ENCODE measurements around the gene MANBA. TPM values are rescaled to one million over a fixed set of nuclear protein-coding genes. Genes with fewer than 3 reads are reported as not detected.

Gene MANBA
- total RNA-seq = 10 to 100 TPM; 15.7 to 56.4 (median 29.7) TPM
- 10 to 100 TPM; 16.4 to 26.0 TPM for polyA plus RNA-seq
- total RNA-seq = 31.0 reads per million, percentile 60 among the genes with 10 or more reads in this experiment

DNA sequence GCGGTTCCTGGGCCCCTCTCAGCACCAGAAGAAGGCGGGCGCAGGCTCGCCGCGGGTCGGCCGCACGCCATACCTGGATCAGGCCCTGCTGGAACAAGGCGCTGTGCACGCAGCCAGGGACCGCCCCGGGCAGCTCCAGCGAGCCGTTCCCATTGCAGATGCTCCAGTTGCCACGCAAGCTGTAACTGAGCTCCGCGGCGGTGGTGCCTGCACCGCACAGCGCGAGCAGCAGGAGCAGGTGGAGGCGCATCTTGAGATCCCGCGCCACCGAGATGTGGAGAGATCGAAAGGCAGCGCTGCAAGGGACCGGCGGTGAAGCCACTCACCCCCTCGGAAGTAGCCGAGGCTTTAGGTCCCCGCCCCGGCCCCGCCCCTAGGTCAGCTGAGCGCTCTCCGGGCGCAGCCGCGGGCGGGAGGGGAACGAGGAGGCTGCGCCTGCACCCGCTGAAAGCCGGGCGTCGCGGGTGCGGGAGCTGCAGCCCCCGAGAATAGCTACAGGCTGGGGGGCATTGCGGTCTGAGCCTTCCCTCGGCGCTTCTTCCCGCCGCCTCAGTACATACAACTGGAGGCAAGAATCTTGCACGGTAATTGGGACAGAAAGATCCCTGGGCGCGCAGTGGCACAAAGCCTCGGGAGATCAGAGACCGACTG lies at the start of gene MANBA:
MANBA (minus strand) TSS at position 324 of the 651 bp plus-strand sequence; CDS start at position 250, 74 bp downstream.
- Histone ChIP-seq H3K36me3 (ENCODE audit: control insufficient read depth in 2 of 3, insufficient read depth in 3 of 3, low read length in 3 of 3) (no peaks in the 10 kb centered on the region), H3K27me3 (ENCODE audit: control insufficient read depth in 2 of 2, insufficient read depth in 2 of 2, low read length in 2 of 2) (no peaks in the 10 kb centered on the region), H3K4me1 (ENCODE audit: control insufficient read depth in 2 of 2, insufficient read depth in 2 of 2, low read length in 2 of 2) (peaks cover 4 to 16% of the 10 kb centered on the region in 2 donors), H3K4me3 (ENCODE audit: low read length) (peak within 1 kb of the TSS; percentile 62), H3K9me3 (ENCODE audit: control insufficient read depth in 2 of 3, low read length in 3 of 3) (no peaks in the 10 kb centered on the region), H3K27ac (ENCODE audit: low read depth, low read length) (peak within 1 kb of the TSS; percentile 72)
- peak within 1 kb of the TSS; percentile 86 to 99 (median 98) for H3K4me3 Mint-ChIP-seq
- intact Hi-C loops (cut with micrococcal nuclease) = loop anchor here (1.0 to 10.0 kb wide), 18 partner anchors 18 to 1863 kb away; partner anchors contain the start of genes SLC39A8 (in 2 of the 2), SLC9B1 (in 2 of the 2), SLC9B2 (in 2 of the 2) and BDH2 (in 1 of the 2)
- H3K9me3 Mint-ChIP-seq = peaks cover 0 to 4% (median 0%) of the 10 kb centered on the region in 11 donors
- ATAC-seq (peak; percentile 91), DNase-seq (peak; percentile 62 to 81 (median 73))
- H3K27ac Mint-ChIP-seq = peak within 1 kb of the TSS; percentile 56 to 92 (median 84)
- ChIA-PET CTCF (interaction anchor here (1.1 to 2.0 kb wide), 3 partner anchors 65 to 269 kb away, joined by 3 to 6 read pairs (median 5); partner anchors contain the start of gene UBE2D3), POLR2A (interaction anchor here (0.6 to 2.8 kb wide), 26 partner anchors 10 to 1714 kb away, joined by 3 to 45 read pairs (median 3); partner anchors contain the start of genes CISD2, NFKB1 and UBE2D3)
- H3K36me3 Mint-ChIP-seq = peaks cover 0 to 10% (median 3%) of the 10 kb centered on the region in 5 donors
- peaks cover 35 to 50% (median 42%) of the 10 kb centered on the region in 7 donors for H3K4me1 Mint-ChIP-seq
- H3K27me3 Mint-ChIP-seq = peaks cover 0 to 13% (median 0%) of the 10 kb centered on the region in 5 donors

- Histone ChIP-seq H3K27me3 (ENCODE audit: control insufficient read depth in 2 of 2, insufficient read depth in 2 of 2, low read length in 2 of 2) (no peaks in the 10 kb centered on the region), H3K4me3 (ENCODE audit: low read length) (no peak overlapping the region), H3K27ac (ENCODE audit: low read depth, low read length) (no peak overlapping the region), H3K4me1 (ENCODE audit: control insufficient read depth in 2 of 2, insufficient read depth in 2 of 2, low read length in 2 of 2) (peaks cover 51 to 59% of the 10 kb centered on the region in 2 donors), H3K9me3 (ENCODE audit: control insufficient read depth in 2 of 3, low read length in 3 of 3) (no peaks in the 10 kb centered on the region), H3K36me3 (ENCODE audit: control insufficient read depth in 2 of 3, insufficient read depth in 3 of 3, low read length in 3 of 3) (peaks cover 12 to 37% (median 18%) of the 10 kb centered on the region in 3 experiments)
- ATAC-seq (no peak), DNase-seq (no peak)
- peaks cover 0 to 44% (median 23%) of the 10 kb centered on the region in 5 donors for H3K36me3 Mint-ChIP-seq
- H3K4me3 Mint-ChIP-seq = peak overlapping the region in 8 of 10 donors; percentile 40 to 64 (median 58)
- intact Hi-C loops (cut with micrococcal nuclease) = loop anchor here (1.0 to 5.0 kb wide), 4 partner anchors 9 to 198 kb away; no protein-coding TSS in a partner anchor
- no peaks in the 10 kb centered on the region for H3K27me3 Mint-ChIP-seq
- peak overlapping the region in 7 of 9 donors; percentile 51 to 90 (median 75) for H3K27ac Mint-ChIP-seq
- CTCF ChIA-PET = interaction anchor here (0.8 kb wide), 1 partner anchor 18 kb away, joined by 3 read pairs; the partner anchor contains the start of gene UBE2D3
- H3K9me3 Mint-ChIP-seq = no peaks in the 10 kb centered on the region
- POLR2A ChIA-PET = interaction anchor here (0.7 to 1.9 kb wide), 4 partner anchors 10 to 129 kb away, joined by 3 to 22 read pairs (median 4); partner anchors contain the start of gene UBE2D3
- peaks cover 56 to 98% (median 91%) of the 10 kb centered on the region in 7 donors for H3K4me1 Mint-ChIP-seq
Observed at GRCh38 chr4:102809691-102810090, 48.9 kb upstream of the MANBA start.

DNA sequence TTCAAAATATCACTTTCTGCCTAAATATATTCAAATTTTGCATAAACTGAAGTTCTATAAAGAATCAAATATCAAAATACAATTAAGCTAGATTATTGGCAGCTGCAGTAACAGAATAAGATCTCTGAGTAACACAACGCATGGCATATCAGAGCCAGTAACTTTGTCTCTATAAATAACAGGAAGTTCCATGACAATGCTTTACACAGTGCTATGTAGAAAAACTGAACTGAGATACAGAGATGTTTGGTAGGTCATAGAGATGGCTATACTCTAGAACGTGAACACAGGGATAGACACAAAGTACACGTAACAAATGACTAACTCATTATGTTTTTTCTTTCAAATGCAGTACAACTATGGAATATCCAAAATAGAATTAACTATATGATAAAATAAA lies 48.4 kb upstream of the MANBA start:
- H3K9me3 Mint-ChIP-seq = no peaks in the 10 kb centered on the region
- Histone ChIP-seq H3K27me3 (ENCODE audit: control insufficient read depth in 2 of 2, insufficient read depth in 2 of 2, low read length in 2 of 2) (no peaks in the 10 kb centered on the region), H3K9me3 (ENCODE audit: control insufficient read depth in 2 of 3, low read length in 3 of 3) (no peaks in the 10 kb centered on the region), H3K27ac (ENCODE audit: low read depth, low read length) (peak overlapping the region; percentile 14), H3K36me3 (ENCODE audit: control insufficient read depth in 2 of 3, insufficient read depth in 3 of 3, low read length in 3 of 3) (peaks cover 12 to 37% (median 18%) of the 10 kb centered on the region in 3 experiments), H3K4me1 (ENCODE audit: control insufficient read depth in 2 of 2, insufficient read depth in 2 of 2, low read length in 2 of 2) (peaks cover 51 to 59% of the 10 kb centered on the region in 2 donors), H3K4me3 (ENCODE audit: low read length) (no peak overlapping the region)
- POLR2A ChIA-PET = interaction anchor here (0.7 to 1.9 kb wide), 3 partner anchors 10 to 17 kb away, joined by 3 to 22 read pairs (median 4); partner anchors contain the start of gene UBE2D3
- peak overlapping the region in 8 of 9 donors; percentile 20 to 90 (median 57) for H3K27ac Mint-ChIP-seq
- CTCF ChIA-PET = no interaction called here
- ATAC-seq (peak; percentile 65), DNase-seq (peak in 4 of 9 donors; percentile 18 to 30 (median 28))
- peak overlapping the region in 8 of 10 donors; percentile 13 to 63 (median 46) for H3K4me3 Mint-ChIP-seq
- H3K27me3 Mint-ChIP-seq = no peaks in the 10 kb centered on the region
- peaks cover 53 to 93% (median 86%) of the 10 kb centered on the region in 7 donors for H3K4me1 Mint-ChIP-seq
- intact Hi-C loops (cut with micrococcal nuclease) = loop anchor here (1.0 to 5.0 kb wide), 3 partner anchors 16 to 198 kb away; no protein-coding TSS in a partner anchor
- H3K36me3 Mint-ChIP-seq = peaks cover 0 to 44% (median 23%) of the 10 kb centered on the region in 5 donors

GRCh38 chr4:102808009-102808408 lies 47.2 kb upstream of the MANBA start:
- DNase-seq (no peak), ATAC-seq (no peak)
- no peaks in the 10 kb centered on the region for H3K27me3 Mint-ChIP-seq
- intact Hi-C loops (cut with micrococcal nuclease) = loop anchor here (2.0 to 5.0 kb wide), 2 partner anchors 17 to 199 kb away; no protein-coding TSS in a partner anchor
- Histone ChIP-seq H3K4me1 (ENCODE audit: control insufficient read depth in 2 of 2, insufficient read depth in 2 of 2, low read length in 2 of 2) (peaks cover 43 to 50% of the 10 kb centered on the region in 2 donors), H3K4me3 (ENCODE audit: low read length) (no peak overlapping the region), H3K27ac (ENCODE audit: low read depth, low read length) (no peak overlapping the region), H3K9me3 (ENCODE audit: control insufficient read depth in 2 of 3, low read length in 3 of 3) (no peaks in the 10 kb centered on the region), H3K36me3 (ENCODE audit: control insufficient read depth in 2 of 3, insufficient read depth in 3 of 3, low read length in 3 of 3) (peaks cover 12 to 37% (median 30%) of the 10 kb centered on the region in 3 experiments), H3K27me3 (ENCODE audit: control insufficient read depth in 2 of 2, insufficient read depth in 2 of 2, low read length in 2 of 2) (no peaks in the 10 kb centered on the region)
- ChIA-PET POLR2A (interaction anchor here (0.7 to 3.0 kb wide), 3 partner anchors 9 to 47 kb away, joined by 4 to 17 read pairs (median 7); partner anchors contain the start of genes MANBA and UBE2D3), CTCF (no interaction called here)
- peak overlapping the region in 5 of 9 donors; percentile 51 to 90 (median 75) for H3K27ac Mint-ChIP-seq
- peaks cover 0 to 2% (median 0%) of the 10 kb centered on the region in 11 donors for H3K9me3 Mint-ChIP-seq
- peaks cover 49 to 91% (median 82%) of the 10 kb centered on the region in 7 donors for H3K4me1 Mint-ChIP-seq
- H3K36me3 Mint-ChIP-seq = peaks cover 5 to 44% (median 28%) of the 10 kb centered on the region in 5 donors
- no peak overlapping the region for H3K4me3 Mint-ChIP-seq

GRCh38 chr4:102807345-102807744 lies 46.6 kb upstream of the MANBA start:
- H3K9me3 Mint-ChIP-seq = peaks cover 0 to 2% (median 0%) of the 10 kb centered on the region in 11 donors
- DNase-seq (no peak), ATAC-seq (no peak)
- H3K4me1 ChIP-seq (ENCODE audit: control insufficient read depth in 2 of 2, insufficient read depth in 2 of 2, low read length in 2 of 2) = peaks cover 37 to 45% of the 10 kb centered on the region in 2 donors
- intact Hi-C loops (cut with micrococcal nuclease) = loop anchor here in 1 of 2 donors (5.0 kb wide), 1 partner anchor 200 kb away; no protein-coding TSS in a partner anchor
- no peak overlapping the region for H3K27ac ChIP-seq (ENCODE audit: low read depth, low read length)
- peaks cover 9 to 47% (median 33%) of the 10 kb centered on the region in 5 donors for H3K36me3 Mint-ChIP-seq
- ChIA-PET CTCF (no interaction called here), POLR2A (interaction anchor here (1.1 to 3.0 kb wide), 4 partner anchors 9 to 46 kb away, joined by 3 to 17 read pairs (median 5); partner anchors contain the start of genes MANBA and UBE2D3)
- peaks cover 48 to 89% (median 78%) of the 10 kb centered on the region in 7 donors for H3K4me1 Mint-ChIP-seq
- H3K9me3 ChIP-seq (ENCODE audit: control insufficient read depth in 2 of 3, low read length in 3 of 3) = no peaks in the 10 kb centered on the region
- H3K36me3 ChIP-seq (ENCODE audit: control insufficient read depth in 2 of 3, insufficient read depth in 3 of 3, low read length in 3 of 3) = peaks cover 12 to 37% (median 37%) of the 10 kb centered on the region in 3 experiments
- no peaks in the 10 kb centered on the region for H3K27me3 ChIP-seq (ENCODE audit: control insufficient read depth in 2 of 2, insufficient read depth in 2 of 2, low read length in 2 of 2)
- H3K27me3 Mint-ChIP-seq = no peaks in the 10 kb centered on the region
- no peak overlapping the region for H3K4me3 Mint-ChIP-seq
- H3K4me3 ChIP-seq (ENCODE audit: low read length) = no peak overlapping the region
- H3K27ac Mint-ChIP-seq = peak overlapping the region in 3 of 9 donors; percentile 16 to 43 (median 25)

GRCh38 chr4:102799816-102800215 lies 39.0 kb upstream of the MANBA start:
- intact Hi-C loops (cut with micrococcal nuclease) = loop anchor here in 1 of 2 donors (10.0 kb wide), 1 partner anchor 295 kb away; the partner anchor contains the start of gene BDH2
- ATAC-seq = no peak
- POLR2A ChIA-PET = interaction anchor here (0.8 to 0.9 kb wide), 2 partner anchors 10 to 27 kb away, joined by 3 to 4 read pairs; partner anchors contain the start of gene UBE2D3

More at GRCh38 chr4:102799816-102800215, 39.0 kb upstream of the MANBA start:
- H3K4me1 Mint-ChIP-seq = peaks cover 13 to 53% (median 36%) of the 10 kb centered on the region in 7 donors
- DNase-seq = no peak
- peaks cover 0 to 2% (median 0%) of the 10 kb centered on the region in 11 donors for H3K9me3 Mint-ChIP-seq
- H3K4me3 Mint-ChIP-seq = no peak overlapping the region
- Histone ChIP-seq H3K27ac (ENCODE audit: low read depth, low read length) (peak overlapping the region; percentile 10), H3K9me3 (ENCODE audit: control insufficient read depth in 2 of 3, low read length in 3 of 3) (no peaks in the 10 kb centered on the region), H3K4me1 (ENCODE audit: control insufficient read depth in 2 of 2, insufficient read depth in 2 of 2, low read length in 2 of 2) (peaks cover 0 to 3% of the 10 kb centered on the region in 2 donors), H3K36me3 (ENCODE audit: control insufficient read depth in 2 of 3, insufficient read depth in 3 of 3, low read length in 3 of 3) (peaks cover 21 to 80% (median 25%) of the 10 kb centered on the region in 3 experiments), H3K4me3 (ENCODE audit: low read length) (no peak overlapping the region), H3K27me3 (ENCODE audit: control insufficient read depth in 2 of 2, insufficient read depth in 2 of 2, low read length in 2 of 2) (no peaks in the 10 kb centered on the region)
- CTCF ChIA-PET = no interaction called here
- peaks cover 27 to 66% (median 53%) of the 10 kb centered on the region in 5 donors for H3K36me3 Mint-ChIP-seq
- peak overlapping the region in 2 of 9 donors; percentile 8 to 50 for H3K27ac Mint-ChIP-seq
- H3K27me3 Mint-ChIP-seq = no peaks in the 10 kb centered on the region

All from naive thymus-derived CD4-positive, alpha-beta T cell (primary cell).